ENCODE data around the gene SUPT3H. TPM values are rescaled to one million over a fixed set of nuclear protein-coding genes. Genes with fewer than 3 reads are reported as not detected.
A peak's percentile ranks its signal among the peaks of the same experiment; 100 is the strongest.
"Not testable (repeated sequence)": the region's sequence is repeated elsewhere in the genome, so short reads cannot be mapped to it uniquely, and the experiment has no call there.

The SUPT3H gene
- total RNA-seq, 1 experiment from 2014 or later = 14.8 TPM

DNA sequence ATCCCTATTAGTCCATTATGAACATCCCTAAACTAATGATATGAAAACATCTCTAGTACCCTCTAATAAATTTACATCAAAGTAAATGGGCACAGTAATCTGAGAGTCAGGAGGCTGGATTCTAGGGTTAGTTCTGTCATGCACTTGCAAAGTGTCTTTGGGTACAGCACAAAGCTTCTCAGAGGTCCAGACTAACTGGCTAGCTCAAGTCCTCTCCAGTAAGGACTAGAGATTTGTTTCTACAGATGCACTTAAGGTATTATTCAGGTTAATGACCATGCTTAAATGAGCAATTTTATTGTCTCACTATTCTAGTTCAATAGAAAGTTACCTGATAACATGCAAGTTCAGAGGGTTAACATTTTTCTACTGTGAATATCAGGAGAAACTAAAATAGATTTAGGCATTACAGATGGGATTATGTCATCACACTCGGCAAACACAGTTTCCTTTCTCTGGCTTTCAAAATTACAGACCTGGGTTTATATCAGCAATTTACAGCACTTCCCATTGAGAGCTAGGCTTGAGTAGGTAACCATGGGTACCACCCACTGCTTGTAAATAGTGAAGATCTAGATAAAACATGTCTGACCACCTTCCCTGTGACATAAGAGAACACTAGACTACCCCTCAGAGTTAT lies 452.5 kb downstream of the SUPT3H start:
- in situ Hi-C loops (cut with HindIII; ENCODE audit: low pct_unique_long_range_greater_than_20kb, low sequenced_read_pairs) = no loop called here
- no peak for DNase-seq (ENCODE audit: low read depth)

GRCh38 chr6:44923444-44923843 lies 454.3 kb downstream of the SUPT3H start:
- DNase-seq (ENCODE audit: low read depth) = no peak
- in situ Hi-C loops (cut with HindIII; ENCODE audit: low pct_unique_long_range_greater_than_20kb, low sequenced_read_pairs) = no loop called here

DNA sequence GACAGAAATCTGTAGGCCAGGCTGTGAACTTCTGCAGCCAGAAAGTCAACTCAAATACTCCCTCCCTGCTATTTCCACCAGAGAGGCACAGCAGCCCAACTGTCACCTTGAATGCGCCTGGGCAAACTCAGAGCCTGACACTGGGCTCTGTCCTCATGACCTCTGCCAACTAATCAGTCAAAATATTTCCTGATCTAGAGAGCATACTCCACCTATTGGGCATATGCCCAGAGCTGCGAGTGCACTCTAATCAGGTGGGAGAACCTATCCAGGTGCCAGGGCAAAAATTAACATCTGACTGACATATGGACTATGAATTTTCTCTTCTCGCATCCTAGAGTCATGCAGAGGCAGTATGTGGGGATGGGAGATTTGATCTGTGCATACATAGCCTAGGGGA lies 455.9 kb downstream of the SUPT3H start:
- DNase-seq (ENCODE audit: low read depth) = no peak
- in situ Hi-C loops (cut with HindIII; ENCODE audit: low pct_unique_long_range_greater_than_20kb, low sequenced_read_pairs) = no loop called here

DNA sequence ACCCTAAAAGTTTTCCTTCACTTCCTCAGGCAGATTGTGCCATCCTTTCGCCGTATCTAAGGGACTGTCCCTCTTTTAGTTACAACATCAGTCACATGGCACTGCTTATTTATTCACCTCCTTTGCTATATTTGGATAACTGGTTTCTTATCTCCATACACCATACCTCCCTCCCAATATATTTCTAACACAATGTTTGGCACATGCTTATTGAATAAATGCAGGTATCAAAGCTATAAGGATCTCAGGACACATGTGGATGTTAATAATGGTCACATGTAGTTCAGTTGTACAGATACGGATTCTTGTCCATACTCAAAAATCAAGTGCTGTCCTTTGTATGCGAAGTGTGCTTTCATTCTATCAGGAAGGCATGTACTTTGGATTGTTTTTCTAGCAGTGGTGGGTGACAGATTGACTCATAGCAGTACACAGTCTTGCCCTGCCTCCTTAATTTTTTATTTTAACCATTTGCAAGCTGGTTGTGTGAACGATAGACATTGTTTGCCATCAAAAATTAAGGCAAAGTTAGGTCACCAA lies 456.7 kb downstream of the SUPT3H start:
- peak; percentile 17 for DNase-seq (ENCODE audit: low read depth)
- in situ Hi-C loops (cut with HindIII; ENCODE audit: low pct_unique_long_range_greater_than_20kb, low sequenced_read_pairs) = no loop called here

GRCh38 chr6:44918671-44919296 lies 458.9 kb downstream of the SUPT3H start:
- no peak for DNase-seq (ENCODE audit: low read depth)
- in situ Hi-C loops (cut with HindIII; ENCODE audit: low pct_unique_long_range_greater_than_20kb, low sequenced_read_pairs) = no loop called here

- in situ Hi-C loops (cut with HindIII; ENCODE audit: low pct_unique_long_range_greater_than_20kb, low sequenced_read_pairs) = no loop called here
- DNase-seq (ENCODE audit: low read depth) = no peak
Observed at GRCh38 chr6:44917430-44917829, 460.3 kb downstream of the SUPT3H start.

DNA sequence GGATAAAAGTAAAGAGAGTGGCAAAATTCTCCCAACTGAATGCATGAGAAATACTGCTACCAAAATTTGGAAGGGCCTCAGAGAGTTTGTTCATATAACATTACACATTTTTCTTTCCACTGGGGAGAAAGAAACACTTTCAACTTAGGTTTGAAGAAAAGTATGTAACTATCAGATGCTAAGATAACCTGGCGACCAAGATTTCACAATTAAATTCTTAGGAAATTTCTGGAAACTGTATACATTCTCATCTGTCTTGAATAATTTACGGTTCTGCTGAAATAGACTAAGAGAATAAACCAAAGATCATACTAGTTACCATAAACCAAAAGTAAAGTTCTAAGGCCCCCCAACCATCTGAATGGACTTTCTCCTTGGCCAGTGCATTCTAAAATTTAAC lies 462.6 kb downstream of the SUPT3H start:
- no peak for DNase-seq (ENCODE audit: low read depth)
- in situ Hi-C loops (cut with HindIII; ENCODE audit: low pct_unique_long_range_greater_than_20kb, low sequenced_read_pairs) = no loop called here

- DNase-seq (ENCODE audit: low read depth) = no peak
- in situ Hi-C loops (cut with HindIII; ENCODE audit: low pct_unique_long_range_greater_than_20kb, low sequenced_read_pairs) = no loop called here
Observed at GRCh38 chr6:44914141-44914540, 463.6 kb downstream of the SUPT3H start.

GRCh38 chr6:44906761-44907160 lies 471.0 kb downstream of the SUPT3H start:
- in situ Hi-C loops (cut with HindIII; ENCODE audit: low pct_unique_long_range_greater_than_20kb, low sequenced_read_pairs) = no loop called here
- DNase-seq (ENCODE audit: low read depth) = no peak

DNA sequence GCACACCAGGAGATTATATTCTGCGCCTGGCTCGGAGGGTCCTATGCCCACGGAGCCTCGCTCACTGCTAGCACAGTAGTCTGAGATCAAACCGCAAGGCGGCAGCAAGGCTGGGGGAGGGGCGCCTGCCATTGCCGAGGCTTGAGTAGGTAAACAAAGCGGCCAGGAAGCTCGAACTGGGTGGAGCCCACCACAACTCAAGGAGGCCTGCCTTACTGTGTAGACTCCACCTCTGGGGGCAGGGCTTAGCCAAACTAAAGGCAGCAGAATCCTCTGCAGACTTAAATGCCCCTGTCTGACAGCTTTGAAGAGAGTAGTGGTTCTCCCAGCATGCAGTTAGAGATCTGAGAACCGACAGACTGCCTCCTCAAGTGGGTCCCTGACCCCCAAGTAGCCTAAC lies 477.4 kb downstream of the SUPT3H start:
- DNase-seq (ENCODE audit: low read depth); in situ Hi-C loops (cut with HindIII; ENCODE audit: low pct_unique_long_range_greater_than_20kb, low sequenced_read_pairs): not testable (repeated sequence)

GRCh38 chr6:44898296-44898930 lies 479.3 kb downstream of the SUPT3H start:
- in situ Hi-C loops (cut with HindIII; ENCODE audit: low pct_unique_long_range_greater_than_20kb, low sequenced_read_pairs) = no loop called here
- DNase-seq (ENCODE audit: low read depth) = no peak

- in situ Hi-C loops (cut with HindIII; ENCODE audit: low pct_unique_long_range_greater_than_20kb, low sequenced_read_pairs) = no loop called here
- no peak for DNase-seq (ENCODE audit: low read depth)
Observed at GRCh38 chr6:44897316-44897715, 480.4 kb downstream of the SUPT3H start.

- DNase-seq (ENCODE audit: low read depth) = no peak
- in situ Hi-C loops (cut with HindIII; ENCODE audit: low pct_unique_long_range_greater_than_20kb, low sequenced_read_pairs) = no loop called here
Observed at GRCh38 chr6:44896701-44897100, 481.0 kb downstream of the SUPT3H start.

- in situ Hi-C loops (cut with HindIII; ENCODE audit: low pct_unique_long_range_greater_than_20kb, low sequenced_read_pairs) = no loop called here
- DNase-seq (ENCODE audit: low read depth) = no peak
Observed at GRCh38 chr6:44892579-44892978, 485.2 kb downstream of the SUPT3H start.

DNA sequence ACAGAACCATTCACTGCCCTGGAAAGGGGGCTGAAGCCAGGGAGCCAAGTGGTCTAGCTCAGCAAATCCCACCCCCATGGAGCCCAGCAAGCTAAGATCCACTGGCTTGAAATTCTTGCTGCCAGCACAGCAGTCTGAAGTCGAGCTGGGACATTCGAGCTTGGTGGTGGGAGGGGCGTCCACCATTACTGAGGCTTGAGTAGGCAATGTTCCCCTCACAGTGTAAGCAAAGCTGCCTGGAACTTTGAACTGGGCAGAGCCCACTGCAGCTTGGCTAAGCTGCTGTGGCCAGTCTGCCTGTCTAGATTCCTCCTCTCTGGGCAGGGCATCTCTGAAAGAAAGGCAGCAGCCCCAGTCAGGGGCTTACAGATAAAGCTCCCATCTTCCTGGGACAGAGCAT lies 498.7 kb downstream of the SUPT3H start:
- in situ Hi-C loops (cut with HindIII; ENCODE audit: low pct_unique_long_range_greater_than_20kb, low sequenced_read_pairs); DNase-seq (ENCODE audit: low read depth): not testable (repeated sequence)

GRCh38 chr6:44876638-44877037 lies 501.1 kb downstream of the SUPT3H start:
- in situ Hi-C loops (cut with HindIII; ENCODE audit: low pct_unique_long_range_greater_than_20kb, low sequenced_read_pairs) = not testable (repeated sequence)

DNA sequence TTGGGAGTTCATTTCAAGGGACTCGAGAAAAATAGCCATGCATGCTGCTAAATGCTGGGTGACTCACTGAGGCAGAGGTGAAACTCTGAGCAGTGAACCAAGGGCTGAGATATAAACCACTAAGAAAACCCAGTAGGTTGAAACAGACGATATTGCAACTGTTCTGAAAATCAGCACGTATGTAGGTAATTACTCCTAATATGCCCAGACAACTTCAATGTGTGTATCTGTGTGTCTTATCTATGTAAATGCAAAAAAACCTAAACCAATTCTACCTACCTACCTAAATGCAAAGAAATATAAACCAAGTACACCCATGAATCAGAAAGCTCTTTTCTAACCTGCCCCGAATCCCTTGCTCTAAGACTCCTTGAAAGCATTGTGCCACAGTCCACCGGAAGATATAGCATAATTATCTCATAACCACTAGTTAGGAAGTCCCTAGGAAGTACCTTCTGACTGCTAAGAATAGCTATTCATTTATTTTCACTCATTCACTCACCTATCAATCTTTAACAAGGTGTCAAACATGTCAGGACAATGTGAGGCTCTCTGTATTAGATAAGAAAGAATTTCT lies 508.3 kb downstream of the SUPT3H start:
- DNase-seq (ENCODE audit: low read depth) = peak; percentile 3
- in situ Hi-C loops (cut with HindIII; ENCODE audit: low pct_unique_long_range_greater_than_20kb, low sequenced_read_pairs) = no loop called here

More at GRCh38 chr6:44876638-44877037, 501.1 kb downstream of the SUPT3H start:
- DNase-seq (ENCODE audit: low read depth) = not testable (repeated sequence)

- no peak for DNase-seq (ENCODE audit: low read depth)
- in situ Hi-C loops (cut with HindIII; ENCODE audit: low pct_unique_long_range_greater_than_20kb, low sequenced_read_pairs) = no loop called here
Observed at GRCh38 chr6:44868910-44869309, 508.8 kb downstream of the SUPT3H start.

DNA sequence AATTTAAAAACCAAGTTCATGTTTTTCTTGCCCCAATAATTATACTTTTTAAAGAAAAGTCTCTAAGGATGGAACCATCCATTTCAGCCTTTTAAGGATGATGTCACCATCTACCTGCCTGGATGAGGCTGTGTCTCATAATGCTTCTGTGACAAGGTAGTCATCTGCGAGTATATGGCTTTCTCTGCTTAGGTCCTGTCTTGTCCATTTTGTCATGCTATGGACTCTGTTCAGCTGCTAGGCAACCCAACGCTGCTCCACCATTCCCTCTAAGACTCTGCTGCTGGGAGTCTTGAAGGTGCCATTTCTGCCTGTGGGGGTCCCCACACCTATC lies 509.4 kb downstream of the SUPT3H start:
- in situ Hi-C loops (cut with HindIII; ENCODE audit: low pct_unique_long_range_greater_than_20kb, low sequenced_read_pairs) = no loop called here
- DNase-seq (ENCODE audit: low read depth) = no peak

Measured in Caki2 (cell line).